HG03575 (cell line): ENCODE results near the gene ATP11B.
A peak's percentile ranks its signal among the peaks of the same experiment; 100 is the strongest.

Source experiments
- ATAC-seq: cut with Tn5 transposase; IDR thresholded peaks from one replicate; pipeline ENCODE4 v1.9.1; 2021; ENCODE audit not compliant: unreplicated experiment, insufficient number of reproducible peaks, low FRiP score; ENCODE audit errors: extremely low read depth

ATP11B gene

DNA sequence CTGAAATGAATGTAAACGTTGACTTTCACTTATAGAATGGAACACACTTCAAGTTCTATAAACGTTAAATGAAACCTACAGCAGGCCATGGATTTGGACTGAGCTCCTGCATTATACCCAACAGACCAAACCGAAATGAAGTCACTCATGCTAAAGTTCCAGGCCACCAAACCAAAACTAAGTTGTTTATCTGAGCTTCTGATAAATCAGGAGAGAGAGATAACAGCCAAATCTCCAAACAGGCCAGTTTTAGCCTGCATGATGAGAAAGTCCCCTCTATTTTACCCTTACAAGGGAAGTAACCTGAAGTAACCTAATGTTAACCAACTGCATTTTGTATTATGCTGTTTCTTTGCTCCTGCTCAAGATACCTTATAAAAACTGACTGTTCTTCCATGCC lies 142.5 kb downstream of the ATP11B start:
- ATAC-seq = no peak

DNA sequence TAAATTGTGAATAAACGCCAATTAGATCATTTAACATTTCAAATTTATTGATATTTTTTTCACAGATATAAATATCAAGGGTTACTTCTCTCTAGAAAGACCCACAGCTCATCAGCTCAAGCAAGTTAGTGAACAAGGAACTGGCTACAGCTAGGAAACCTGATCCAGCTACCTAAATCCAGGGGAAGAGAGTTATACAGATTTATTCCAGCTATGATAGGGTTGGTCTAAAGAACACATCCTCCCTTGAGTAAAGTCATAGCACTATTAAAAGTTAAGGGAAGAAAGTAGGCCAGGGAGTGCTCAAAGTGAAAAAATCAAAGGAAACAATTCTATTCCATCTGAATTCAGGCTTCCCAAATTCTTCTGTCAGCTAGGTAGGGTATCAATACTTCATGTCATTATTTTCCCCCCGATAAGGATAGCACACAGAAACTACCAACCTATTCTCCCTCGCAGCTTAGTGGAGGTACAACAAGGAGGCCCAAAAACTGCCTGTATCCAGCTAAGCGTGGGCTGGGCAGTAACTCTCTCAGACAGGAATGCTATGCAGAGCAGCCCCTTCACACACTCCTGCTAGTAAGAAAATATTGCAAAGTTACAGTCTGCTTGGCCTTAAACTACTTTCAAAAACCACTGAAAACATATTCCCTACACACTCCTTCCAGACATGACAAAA lies 143.1 kb downstream of the ATP11B start:
- no peak for ATAC-seq

DNA sequence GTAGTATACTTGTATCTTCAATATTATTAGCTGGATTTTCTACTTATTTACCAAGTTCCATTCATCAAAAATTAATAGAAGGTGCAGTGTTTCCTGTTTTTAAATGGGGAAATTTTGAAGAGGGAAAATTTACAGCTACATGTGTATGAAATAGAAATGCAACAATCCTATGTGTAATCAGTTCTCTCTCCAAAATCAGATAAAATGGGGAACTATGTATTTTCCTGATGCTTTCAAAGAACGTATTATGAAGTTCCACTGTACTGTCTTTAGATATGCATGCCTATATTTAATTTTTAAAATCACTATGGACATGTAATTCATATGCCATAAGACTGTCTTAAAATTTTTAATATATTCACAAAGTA lies 143.6 kb downstream of the ATP11B start:
- ATAC-seq = no peak

DNA sequence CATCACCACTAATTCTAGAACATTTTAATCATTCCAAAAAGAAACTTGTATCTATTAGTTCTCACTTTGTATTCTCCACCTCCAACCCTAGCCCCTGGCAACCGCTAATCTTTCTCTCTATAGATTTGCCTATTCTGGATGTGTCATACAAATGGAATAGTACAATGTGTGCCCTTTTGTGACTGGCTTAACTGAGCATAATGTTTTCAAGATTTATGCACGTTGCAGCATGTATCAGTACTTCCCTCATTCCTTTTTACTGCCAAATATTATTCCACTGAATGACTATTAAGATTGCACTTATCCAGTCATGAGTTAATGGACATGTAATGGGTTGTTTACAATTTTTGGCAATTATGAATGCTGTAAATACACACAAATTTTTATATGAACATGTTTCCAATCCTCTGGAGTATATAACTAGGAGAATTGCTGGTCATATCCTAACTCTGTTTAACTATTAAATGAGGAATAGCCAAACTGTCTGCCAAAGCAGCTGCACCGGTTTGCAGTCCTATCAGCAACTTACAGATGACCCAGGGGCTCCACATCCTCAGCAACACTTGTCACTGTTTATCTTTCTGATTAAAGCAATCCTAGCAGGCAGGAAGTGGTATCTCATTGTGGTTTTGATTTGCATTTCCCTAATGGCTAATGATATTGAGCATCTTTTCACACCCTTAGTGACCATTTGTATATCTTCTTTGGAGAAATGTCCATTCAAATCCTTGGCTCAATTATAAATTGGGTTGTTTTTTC lies 144.2 kb downstream of the ATP11B start:
- no peak for ATAC-seq

DNA sequence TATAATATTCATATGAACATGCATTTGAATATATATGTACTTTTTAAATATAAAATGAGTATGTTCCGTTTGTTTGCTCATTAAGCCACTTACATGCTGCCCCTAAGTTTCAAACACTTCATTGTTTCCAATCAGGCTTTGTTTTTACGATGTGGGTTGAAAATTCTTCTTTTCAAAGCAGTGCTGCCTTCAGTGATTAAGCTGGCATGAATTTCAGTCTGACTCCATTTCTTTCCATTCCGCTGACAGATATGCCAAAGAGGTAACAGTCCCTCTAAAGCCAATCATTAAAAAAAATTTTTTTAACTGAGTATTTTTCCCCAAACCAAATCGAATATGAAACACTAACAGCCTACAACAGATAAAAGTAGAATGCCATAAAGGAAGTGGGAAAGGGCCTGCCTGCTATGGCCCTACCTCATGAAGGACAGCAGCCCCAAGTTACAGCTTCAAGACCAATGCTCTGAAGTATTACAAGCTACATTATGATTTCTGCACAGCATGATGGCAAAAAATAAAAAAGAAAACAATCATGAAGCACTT lies 147.0 kb downstream of the ATP11B start:
- no peak for ATAC-seq

DNA sequence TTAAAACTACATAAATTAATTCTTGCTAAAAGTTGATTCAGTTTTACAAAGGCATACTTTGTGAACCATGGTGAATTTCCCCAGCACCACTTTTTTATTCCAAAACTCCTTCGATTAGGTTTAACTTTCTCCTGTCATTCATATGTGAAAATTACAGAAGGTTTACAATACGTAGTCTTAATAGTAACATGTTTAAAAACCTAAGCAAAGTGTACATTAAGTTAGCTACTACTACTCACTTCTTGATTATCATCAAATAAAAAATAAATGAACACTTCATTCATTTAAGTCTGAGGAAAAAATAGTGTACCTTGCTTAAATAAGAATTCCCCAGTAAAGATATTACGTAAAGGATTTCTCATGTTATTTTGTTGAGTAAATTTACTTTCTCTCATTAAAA lies 148.4 kb downstream of the ATP11B start:
- ATAC-seq = no peak

DNA sequence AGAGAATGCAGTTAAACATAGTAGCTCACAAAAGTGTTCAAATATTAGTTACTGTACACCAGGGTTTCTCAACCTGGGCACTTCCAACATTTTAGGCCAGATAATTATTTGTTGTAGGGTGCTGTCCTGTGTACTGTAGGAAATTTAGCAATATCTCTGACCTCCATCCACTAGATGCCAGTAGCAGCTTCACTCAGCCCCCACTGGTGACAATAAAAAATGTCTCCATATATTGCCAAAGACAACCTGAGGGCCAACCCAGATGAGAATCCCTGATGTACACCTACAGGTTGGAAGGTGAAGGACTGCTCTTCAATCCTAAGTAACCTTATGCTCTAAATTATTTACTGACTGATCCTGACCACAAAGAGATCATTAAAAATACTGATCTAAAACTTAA lies 154.6 kb downstream of the ATP11B start:
- no peak for ATAC-seq

DNA sequence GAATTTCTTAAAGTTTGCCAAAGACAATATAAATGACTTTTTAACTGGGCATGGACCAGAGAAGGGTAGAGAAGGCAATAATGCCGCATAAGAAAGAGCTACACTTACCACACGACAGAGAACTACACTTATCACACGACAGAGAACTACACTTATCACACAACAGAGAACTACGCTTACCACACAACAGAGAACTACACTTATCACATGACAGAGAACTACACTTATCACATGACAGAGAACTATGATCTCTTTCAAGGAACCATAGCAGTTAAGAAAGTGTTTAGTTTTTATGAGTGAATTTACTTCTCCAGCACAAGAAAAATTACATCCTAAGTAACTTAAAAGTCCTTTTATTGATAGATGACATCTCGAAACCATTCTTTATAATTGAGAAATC lies 155.0 kb downstream of the ATP11B start:
- no peak for ATAC-seq

DNA sequence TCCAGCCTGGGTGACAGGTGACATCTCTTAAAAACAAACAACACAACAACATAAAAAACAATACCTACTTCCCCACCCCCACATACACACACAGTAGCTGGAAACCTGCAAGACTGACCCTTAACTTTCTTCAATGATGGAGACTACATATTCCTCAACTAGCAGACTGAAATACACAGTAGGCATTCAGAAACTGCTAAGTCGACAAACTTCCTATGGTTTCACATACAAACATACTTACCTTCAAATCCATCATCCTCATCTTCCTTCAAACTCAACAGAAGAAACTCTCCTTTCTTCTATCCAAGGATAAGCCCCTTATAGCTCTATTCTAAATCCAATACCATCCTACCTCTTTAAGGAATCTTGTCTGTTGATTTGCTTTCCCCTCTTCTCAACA lies 156.4 kb downstream of the ATP11B start:
- ATAC-seq = no peak

DNA sequence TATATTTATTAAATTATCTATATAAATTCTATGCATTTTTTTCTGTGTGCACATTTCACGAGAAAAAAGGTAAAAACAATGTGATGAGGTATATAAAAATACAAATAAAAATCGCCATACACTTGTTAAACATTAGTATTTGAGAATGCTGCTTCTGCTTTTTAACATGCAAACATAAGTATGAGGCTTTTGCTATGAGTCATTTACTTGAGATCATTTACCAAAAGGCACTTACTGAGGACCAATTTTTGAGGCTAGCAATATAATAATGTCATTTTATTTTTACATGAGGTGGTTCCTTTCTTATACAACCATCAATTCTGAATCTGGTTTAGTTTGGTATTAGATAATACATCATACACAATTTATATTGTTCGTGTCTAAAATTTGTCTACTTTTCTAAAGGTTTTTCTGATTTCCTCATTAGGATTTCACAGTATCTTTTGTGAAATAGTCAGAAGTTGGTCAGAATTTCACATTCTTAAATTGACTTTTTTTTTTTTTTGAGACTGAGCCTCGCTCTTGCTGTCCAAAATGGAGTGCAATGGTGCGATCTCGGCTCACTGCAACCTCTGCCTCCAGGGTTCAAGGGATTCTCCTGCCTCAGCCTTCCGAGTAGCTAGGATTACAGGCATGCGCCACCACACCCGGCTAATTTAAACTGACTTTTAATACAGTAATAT lies 161.4 kb downstream of the ATP11B start:
- ATAC-seq = peak; percentile 76

DNA sequence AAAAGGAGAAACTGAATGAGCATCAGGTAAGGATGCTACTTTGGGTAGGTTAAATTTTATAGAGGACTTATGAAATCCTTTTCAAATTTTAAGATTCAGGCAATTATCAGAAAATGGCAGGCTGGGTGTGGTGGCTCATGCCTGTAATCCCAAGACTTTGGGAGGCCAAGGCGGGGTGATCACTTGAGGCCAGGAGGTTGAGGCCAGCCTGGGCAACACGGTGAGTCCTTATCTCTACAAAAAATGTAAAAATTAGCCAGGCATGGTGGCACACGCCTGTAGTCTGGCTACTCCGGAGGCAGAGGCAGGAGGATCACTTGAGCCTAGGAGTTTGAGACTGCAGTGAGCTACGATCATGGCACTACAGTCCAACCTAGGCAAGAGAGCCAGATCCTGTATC lies 163.9 kb downstream of the ATP11B start:
- ATAC-seq = no peak

DNA sequence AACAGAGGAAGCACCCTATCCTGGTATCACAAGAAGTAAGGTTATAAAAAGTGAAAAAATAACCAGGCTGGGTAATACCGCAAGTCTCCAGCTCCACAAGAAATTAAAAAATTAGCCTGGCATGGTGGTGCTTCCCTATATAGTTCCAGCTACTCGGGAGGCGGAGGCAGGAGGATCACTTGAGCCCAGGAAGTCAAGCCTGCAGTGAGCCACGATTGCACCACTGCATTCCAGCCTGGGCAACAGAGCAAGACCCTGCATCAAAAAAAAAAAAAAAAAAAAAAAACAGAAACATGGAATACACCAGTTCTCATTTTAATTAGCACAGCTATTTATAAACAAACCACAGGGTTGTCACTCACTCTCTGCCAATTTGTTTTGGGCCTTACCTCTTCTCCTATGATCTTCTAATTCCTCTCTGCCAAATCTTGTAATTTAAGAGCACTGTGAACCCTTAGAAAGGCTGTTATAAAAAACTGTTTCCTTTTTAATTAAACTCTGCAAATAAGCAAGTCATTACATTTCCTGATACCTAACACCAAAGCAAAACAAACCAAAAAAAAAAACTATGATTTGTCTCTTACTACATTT lies 164.5 kb downstream of the ATP11B start:
- ATAC-seq = no peak

DNA sequence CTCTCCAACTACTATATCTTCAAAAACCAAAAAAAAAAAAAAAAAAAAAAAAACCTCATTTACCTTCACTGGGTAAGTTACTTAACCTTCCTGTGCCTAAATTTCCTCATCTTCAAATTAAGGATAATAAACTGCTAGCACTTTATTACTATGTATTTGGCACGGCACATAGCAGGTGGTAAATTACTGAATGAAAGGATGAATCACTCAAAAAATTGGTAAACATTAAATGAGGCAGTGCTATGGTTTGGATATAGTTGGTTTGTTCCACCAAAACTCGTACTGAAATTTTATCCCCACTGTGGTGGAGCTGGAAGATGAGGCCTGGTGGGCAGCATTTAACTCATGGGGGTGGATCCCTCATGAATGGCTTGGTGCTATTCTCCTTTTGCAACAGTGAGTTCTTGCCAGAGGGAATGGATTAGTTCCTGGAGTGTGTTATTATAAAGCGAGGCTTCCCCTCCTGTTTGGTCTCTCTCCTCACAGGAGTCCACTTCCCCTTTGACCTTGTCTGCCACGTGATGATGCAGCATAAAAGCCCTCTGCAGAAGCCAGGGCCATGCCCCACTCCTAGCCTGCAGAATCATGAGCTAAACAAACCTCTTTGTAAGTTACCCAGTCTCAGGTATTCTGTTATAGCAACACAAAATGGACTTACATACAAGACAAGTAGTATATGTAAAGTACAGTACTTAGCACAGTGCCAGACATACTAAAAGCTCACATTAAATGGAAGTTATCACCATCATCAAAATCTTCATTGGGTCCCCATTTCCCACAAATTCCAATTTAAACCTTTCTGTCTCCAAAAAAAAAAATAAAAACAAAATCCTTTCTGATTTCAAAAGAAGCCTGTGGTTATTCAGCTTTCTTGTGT lies 166.4 kb downstream of the ATP11B start:
- no peak for ATAC-seq

DNA sequence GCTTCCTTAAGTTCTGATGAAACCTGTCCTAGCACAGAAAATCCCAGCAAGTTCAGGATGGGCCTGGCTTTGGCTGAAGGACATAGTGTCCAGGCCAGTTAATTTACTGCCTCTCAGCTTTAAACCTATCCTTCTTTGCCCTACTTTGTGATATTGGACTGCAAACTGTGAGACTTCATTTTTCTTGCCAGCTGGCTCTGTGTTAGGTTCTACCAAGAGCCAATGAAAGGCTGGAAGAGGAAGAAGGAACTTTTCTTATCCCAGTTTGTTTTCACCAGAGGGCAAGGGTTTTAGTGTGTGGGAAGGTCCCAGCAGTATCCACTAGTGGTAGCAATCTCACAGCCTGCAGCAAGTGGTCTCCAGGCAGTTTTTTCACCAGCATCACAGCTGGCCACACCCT lies 168.9 kb downstream of the ATP11B start:
- ATAC-seq = no peak

DNA sequence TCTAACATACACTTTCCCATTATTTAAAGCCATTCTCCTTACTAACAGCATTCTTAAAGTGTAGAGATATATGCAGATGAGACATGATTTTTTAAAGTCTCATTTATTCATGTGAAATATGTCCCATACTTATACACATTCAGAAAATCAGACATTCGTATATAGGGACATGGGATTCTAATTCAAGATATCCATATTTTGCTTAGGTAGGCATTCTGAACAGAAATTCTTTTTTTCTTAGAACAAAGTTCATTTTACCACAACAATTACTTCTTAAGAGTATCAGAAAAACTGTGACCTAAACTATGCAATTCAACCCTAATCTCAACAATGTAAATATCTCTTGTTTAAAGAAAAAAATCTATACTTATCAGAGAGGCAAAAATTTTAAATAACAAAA lies 170.9 kb downstream of the ATP11B start:
- no peak for ATAC-seq

DNA sequence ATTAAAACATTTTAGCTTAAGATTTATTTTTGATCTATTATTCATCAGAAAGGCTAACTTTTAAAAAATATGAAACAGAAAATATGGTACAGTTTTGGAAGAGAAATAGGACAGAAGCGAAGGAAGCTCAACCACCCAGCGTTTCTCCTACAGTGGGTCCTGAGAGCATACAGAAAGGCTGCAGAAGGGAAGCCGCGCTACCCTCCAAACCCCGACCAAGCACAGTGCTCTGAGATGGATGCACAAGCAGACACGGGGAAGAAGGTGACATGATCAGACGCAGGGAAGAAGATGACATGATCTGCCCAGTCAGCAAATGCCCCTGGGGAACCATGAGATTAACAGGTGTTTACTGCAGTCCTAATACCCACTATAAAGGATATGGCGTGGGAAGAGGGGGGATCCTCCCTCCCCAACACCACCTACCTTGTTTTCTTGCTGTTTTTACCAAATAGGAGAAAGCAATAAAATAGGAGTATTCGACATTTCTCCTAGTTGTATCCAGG lies 172.6 kb downstream of the ATP11B start:
- ATAC-seq = no peak

DNA sequence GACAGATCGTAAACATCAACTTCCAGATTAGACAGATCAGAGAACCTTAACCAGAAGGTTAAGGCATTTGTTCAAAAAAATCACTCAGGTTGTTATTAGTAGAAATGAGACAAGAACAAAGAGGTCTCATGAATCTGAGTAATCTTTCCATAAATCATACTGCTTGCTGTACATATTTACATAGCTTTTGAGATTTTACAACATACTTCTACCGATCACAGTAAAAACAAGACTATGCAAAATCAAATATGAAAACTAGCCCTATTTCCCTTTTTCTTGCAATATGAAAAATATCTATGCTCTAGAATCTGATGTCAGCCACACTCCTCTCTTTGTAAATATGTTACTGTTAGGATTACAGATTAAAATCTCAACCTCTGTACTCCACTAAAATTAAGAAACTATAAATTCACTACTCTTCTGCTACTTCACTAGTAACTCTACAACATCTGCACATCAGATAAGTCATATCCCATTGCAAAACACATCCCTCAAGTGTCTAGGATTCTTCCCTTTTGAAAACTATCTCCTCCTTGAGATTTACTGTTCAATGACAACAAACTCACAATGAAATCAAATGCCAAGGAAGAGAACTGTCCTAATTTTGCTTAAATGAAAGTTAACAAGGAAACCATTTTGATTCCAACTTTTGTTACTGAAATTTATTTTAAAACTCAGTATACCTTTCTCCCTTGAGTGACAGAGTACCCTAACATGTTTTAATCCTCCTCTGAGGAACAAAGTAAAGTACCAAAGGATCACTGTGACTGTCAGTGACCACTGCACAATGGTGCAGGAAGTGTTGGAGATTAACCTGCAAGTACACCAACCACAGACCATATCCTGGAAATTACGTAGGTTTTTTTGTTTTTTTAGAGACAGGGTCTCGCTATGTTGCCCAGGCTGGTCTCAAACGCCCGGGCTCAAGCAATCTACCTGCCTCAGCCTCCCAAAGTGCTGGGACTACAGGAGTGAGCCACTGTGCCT lies 174.2 kb downstream of the ATP11B start:
- peak; percentile 57 for ATAC-seq
